NCI-H748 treated with DMSO at 0.1 percent for 48 hours (cell line): ENCODE results near the gene N4BP3.
"Not testable (repeated sequence)": the region's sequence is repeated elsewhere in the genome, so short reads cannot be mapped to it uniquely, and the experiment has no call there.

ENCODE experiments used
- DNase-seq: peaks from one replicate; lab custom pipeline; 2025; lab: John Stamatoyannopoulos, UW

The N4BP3 gene

DNA sequence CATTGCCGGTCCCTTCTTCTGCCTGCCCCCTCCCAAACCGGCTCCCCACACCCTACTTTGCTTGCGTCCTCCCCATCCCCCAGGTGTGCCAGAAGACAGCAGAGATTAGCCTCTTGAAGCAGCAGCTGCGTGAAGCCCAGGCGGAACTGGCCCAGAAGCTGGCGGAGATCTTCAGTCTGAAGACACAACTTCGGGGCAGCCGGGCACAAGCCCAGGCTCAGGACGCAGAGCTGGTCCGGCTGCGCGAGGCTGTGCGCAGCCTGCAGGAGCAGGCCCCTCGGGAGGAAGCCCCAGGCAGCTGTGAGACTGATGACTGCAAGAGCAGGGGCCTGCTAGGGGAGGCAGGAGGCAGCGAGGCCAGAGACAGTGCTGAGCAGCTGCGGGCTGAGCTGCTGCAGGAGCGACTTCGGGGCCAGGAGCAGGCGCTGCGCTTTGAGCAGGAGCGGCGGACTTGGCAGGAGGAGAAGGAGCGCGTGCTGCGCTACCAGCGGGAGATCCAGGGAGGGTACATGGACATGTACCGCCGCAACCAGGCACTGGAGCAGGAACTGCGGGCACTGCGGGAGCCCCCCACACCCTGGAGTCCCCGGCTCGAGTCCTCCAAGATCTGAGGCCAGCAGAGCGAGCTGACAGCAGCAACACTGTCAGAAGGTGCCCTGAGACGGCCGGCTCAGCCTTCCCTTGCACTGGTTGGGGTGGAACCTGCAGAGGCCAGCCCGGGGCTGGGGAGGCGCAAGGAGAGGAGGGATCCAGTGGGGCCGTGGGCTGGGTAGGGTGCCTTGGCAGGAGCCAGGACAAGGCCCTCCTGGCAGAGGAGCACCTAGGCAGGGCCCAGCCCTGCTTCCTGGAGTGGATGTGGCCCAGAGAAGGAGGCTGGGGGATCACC, 8.3 kb downstream of the N4BP3 start:
- DNase-seq = no peak

DNA sequence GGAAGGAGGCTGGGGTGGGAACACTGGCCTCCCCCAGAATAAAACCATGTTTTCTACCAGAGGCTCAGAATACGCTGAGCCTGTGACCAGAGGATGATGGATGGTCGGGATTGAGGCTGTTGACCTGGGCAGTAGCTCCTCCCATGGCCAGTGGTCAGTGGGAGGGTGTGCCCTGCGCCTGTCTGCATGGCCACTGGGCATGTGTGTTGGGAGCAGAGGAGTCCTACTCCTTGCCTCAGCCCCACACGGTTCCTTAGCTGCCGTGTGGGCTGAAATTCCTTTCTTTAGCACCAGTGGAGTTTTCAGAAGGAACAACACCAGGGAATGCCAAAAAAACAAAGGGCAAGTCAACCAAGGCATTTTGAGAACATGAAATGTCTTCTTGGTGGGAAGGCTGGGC, 9.0 kb downstream of the N4BP3 start:
- no peak for DNase-seq

DNA sequence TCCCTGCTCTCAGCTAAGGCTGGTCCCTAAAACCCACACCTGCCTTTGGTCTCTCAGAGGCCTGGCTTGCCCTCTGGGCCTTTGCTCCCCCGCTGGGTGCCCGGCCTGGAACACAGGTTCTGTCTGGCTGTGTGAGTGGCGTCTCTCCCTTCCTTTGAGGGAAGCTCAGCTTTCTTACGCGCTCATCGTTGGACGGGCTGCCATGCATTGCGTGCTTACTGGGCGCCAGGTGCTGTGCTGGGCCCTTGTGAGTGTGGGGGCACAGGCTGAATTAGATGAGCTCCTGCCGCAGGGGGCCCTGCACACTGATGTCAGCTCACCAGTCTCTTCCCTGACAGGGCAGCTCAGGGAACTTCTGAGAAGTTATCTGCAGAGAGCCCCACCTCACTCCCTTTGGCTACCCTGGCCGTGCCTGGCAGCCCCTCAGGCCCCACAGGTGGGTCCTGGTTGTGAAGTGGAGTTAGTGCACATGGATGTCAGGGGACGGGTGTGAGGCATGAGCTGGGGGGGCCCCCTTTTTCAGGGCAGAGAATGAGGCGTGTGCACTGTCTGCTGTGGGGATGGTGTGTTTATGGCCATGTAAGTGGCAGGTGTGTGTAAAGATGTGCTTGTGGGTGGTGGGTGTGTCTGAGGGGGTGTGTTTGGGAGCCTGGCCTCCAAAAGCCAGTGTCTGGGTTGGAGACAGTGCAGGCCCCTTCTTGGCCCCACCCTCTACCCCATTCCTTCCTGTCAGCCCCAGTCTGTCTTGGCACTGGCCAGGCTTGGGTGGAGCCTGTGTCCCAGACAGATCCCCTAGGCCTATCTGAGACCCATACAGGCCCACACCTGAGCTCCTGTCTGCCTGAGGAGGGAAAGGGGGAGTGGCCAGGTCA, 10.0 kb downstream of the N4BP3 start:
- DNase-seq = no peak

DNA sequence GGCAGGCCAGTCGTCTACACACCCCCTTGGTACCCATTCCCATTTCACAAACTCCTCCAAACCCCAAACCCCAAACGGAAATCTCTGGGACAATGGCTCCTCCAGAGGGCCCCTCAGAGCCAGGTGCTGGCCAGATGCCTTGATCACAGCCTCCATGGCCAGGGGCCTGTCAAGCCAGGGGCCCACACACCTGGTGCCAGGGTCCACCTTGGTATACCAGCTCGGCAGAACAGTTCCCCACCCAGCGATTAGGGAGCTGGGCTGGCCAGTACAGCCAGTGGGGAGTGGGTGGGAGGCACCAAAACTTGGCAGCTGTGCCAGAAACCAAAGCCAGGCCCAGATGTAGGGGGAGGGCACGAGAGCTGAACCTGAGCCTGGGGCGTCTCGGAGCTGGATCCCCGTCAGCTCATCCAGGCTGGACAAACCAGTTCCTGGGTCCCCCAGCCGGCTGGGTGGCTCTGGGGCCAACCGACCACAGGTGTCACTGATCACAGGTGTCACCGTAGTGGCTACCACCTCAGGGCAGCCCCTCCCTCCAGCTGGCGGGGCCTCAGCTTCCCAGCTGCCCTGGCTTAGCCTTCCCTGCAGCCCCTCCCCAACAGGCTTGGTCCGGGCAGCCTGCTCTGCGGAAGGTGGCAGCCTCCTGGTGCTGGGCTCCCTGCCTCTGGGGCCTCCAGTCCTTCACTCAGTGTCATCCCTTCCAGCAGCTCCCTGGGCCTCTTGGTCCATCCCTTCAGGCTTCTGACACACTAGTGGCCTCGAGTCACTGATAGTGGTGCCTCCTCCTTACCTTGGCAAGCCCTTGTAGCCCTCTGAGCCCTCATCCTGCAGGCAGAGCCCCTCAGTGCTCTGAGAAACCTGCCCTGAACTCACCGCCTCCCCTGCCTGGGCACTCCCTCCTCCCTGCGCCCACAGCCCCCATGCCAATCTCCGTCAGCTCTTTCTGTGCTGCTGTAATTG, 10.9 kb downstream of the N4BP3 start:
- DNase-seq = no peak

DNA sequence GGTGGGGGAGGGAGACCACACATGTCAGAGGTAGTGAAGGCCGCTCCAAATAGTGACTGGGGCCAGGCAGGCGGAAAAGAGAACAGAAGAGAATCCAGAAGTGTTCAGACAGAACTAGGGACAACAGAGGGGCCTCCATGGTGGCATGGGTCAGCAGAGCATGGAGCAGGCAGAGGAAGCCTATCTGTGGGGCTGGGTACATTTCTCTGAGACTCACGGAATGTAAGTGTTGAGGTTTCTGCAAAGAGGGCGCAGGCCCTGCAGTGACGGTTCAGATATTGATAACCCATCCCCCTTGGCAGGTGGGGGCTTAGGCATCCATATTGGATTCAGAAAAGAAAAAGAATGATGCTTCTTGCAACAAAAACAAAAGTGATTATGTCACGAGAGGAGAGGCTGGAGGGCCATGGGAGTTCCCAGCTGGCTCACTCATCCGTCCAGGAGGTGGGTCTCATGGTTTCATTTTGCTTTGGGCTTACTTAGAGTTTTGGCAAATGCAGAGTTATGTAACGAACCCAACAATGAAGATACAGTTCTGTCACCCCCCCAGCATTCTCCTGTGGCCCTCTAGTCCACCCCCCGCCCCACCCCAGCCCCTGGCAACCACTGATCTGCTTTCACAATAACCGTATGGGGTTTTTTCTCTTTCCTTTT, 12.0 kb downstream of the N4BP3 start:
- no peak for DNase-seq

DNA sequence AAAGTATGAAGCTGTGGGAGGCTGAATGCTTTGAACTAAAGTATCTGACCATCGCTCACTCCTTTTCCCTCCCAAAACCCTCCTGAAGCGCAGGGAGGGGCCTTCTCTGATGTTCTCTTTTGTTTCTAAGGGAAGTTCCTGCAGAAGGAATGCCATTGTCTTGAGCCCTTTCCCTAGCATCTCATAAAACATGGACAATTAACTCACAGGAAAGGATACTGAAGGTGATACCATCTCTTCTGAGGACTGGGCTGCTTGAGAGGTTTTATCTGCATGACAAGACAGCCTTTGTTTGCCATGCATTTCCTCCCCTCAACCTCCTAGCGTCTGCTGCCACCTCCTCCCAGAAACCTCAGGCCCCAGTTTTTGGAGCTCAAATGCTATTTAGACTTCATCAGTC, 13.2 kb downstream of the N4BP3 start:
- no peak for DNase-seq

DNA sequence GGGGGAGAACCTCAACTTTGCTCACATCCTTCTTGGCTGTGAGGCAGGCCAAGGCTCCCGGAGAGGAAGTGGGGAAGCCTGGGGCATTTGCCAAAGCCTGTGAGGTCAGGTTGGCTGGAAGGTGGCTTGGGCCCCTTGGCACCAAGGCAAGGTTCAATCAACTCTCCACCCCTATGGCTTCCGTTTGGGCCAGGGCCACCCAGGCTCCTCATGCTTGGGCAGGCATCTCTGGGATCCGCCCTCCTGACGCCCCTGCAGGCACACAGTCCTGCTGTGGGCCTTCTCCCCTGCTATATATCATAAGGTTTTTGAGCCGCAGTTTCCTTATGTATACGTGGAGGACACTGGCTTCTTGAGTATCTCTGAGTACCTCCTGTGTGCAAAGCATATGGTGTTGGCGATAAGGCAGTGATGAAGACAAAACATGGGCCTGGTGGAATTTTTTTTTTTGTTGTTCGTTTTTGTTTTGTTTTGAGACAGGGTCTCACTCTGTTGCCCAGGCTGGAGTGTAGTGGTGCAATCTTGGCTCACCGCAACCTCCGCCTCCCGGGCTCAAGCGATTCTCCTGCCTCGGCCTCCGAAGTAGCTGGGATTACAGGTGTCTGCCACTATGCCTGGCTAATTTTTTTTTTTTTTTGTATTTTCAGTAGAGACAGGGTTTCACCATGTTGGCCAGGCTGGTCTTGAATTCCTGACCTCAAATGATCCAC, 14.1 kb downstream of the N4BP3 start:
- not testable (repeated sequence) for DNase-seq

DNA sequence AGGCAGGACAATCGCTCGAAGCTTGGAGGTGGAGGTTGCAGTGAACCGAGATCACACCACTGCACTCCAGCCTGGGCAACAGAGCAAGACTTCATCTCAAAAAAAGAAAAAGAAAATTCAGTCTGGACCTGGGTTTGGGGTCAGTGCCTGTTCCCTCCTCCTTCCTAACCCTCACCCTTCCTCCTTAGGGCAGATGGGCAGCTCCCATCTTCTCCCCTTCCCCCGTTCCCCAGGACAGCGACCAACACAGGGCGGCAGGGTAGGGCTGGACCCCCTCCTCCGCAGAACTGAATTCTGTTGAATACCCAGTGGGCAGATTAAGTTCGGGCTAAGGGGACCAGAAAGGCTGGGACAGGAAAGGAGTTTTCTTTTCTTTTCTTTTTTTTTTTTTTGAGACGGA, 16.0 kb downstream of the N4BP3 start:
- no peak for DNase-seq

DNA sequence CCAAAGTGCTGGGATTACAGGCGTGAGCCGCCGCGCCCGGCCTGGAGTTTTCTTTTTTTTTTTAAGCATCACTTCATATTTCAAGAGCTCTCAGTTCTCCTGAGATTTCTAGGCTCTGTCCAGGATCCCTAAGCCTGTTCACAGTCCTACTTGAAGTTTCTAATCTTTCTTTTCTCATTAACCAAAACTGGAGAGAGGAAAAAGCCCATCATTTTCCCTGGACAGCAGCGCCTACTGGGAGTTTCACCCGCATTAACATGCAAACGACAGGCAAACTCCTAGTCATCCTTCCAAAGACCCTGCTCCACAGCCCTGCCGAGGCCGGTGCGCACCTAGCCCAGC, 16.9 kb downstream of the N4BP3 start:
- not testable (repeated sequence) for DNase-seq

DNA sequence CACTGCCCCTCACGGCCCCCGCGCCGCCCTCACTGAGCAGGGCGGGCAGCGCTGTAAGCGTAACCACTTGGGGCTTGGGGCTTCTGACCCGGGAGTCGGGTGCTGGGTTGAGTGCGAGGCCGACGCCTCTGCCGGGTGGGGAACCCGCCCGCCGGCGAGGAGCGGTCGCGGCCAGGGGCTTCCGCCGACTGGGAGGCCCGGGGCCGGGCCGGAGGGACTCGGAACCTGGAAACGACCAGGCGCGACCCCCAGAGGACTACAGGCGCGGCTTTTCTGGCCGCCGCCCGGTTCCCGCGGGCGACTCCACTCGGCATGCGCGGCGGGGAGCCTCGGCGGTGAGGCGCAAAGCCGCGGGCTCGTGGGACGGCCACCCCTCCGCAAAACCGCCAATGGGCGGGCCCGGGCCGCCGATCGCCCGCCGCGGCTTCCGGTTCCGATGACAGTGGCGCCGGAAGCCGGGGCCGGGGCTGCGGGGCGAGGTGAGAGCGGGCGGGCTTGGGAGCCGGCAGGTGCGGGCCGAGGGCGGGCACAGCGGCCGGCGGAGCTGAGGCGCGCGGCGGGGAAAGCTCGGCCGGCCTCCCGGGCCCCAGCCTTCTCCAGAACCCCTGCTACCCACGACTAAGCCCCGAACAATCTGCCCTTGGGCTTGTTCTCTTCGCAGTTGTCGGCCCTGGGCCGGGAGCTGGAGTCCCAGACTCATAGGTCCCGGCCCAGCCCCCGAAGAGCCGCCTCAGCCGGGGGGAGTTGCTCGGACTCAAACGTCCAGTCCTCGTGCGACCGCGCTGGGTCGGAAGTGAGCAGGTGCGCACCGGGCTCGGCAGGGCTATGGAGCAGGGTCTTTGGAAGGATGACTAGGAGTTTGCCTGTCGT, 17.5 kb downstream of the N4BP3 start, which contains the start of gene RMND5B:
Gene RMND5B (plus strand): TSS at position 439 of the 870 bp plus-strand sequence. CDS start 7,106 bp downstream, outside the sequence.
- peak; percentile 41 for DNase-seq

DNA sequence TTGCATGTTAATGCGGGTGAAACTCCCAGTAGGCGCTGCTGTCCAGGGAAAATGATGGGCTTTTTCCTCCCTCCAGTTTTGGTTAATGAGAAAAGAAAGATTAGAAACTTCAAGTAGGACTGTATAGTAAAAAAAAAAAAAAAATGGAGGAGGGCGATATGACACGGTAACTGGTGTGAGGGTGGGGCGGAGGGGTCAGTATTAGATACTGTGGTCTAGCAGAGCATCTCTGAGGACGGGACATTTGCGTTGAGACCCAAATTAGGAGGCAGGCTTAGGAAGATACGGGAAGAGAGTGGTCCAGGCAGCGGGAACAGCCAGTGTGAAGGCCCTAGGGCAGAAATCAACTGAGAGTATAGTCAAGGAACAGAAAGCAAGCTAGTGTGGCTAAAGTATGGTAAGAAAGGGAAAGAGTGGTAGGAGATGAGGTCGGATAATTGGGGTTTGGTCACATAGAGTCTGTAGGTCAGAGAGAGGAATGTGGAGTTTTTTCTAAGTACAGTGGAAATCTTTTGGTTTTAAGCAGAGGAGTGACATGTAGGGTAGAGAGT, 18.2 kb downstream of the N4BP3 start:
- no peak for DNase-seq

DNA sequence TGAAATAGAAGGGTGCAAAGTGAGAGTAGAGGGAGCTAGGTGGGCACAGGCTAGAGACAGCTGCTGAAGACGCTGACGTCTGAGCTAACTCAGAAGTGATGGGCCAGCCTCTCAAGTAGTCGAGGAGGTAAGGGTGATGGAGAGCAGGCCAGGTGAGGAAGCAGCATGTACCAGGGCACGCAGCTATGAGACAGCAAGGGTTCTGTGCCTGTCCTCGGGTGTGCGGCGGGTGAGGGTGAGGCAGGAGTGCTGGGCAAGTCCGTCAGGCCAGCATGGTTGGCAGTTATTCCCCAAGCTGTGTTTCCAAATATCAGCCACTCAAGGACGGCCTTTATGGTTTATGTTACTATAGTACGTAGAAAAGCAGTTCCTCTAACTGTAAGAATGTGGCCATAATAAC, 23.7 kb downstream of the N4BP3 start:
- no peak for DNase-seq

DNA sequence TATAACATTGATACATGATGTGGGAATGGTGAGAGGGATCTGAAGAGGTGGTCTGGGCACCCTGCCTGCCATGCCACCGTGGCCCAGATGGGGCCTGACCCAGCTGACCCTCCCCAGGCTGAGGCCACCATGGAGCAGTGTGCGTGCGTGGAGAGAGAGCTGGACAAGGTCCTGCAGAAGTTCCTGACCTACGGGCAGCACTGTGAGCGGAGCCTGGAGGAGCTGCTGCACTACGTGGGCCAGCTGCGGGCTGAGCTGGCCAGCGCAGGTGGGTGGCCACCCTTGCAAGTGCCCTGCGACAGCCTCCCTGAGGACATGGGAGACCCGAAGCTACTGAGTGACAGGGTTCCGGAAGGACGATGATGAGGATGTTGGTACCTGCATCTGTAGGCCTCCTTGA, 24.7 kb downstream of the N4BP3 start:
- DNase-seq = no peak

DNA sequence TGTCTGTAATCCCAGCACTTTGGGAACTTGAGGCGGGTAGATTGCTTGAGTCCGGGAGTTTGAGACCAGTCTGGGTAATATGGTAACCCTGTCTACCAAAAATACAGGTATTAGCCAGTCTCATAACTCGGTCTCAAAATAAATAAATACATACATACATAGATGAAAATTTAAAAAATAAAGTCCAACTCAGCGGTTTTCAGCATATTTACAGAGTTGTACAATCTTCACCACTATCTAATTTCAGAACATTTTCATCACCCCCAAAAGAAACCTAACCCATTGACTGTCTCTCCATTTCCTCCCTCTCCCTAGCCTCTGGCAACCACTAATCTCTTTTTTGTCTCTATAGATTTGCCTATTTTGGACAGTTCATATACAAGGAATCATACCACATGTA, 28.2 kb downstream of the N4BP3 start:
- no peak for DNase-seq

DNA sequence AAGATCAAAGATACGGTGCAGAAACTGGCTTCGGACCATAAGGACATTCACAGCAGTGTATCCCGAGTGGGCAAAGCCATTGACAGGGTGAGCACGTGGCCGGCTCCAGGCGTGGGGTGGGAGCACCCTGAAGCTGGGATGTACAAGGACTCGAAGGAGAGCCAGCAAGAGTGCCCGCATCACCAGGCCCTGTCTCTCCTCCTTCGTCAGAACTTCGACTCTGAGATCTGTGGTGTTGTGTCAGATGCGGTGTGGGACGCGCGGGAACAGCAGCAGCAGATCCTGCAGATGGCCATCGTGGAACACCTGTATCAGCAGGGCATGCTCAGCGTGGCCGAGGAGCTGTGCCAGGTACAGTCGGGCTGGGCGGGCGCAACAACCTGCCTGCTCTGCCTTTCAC, 29.3 kb downstream of the N4BP3 start:
- DNase-seq = no peak

DNA sequence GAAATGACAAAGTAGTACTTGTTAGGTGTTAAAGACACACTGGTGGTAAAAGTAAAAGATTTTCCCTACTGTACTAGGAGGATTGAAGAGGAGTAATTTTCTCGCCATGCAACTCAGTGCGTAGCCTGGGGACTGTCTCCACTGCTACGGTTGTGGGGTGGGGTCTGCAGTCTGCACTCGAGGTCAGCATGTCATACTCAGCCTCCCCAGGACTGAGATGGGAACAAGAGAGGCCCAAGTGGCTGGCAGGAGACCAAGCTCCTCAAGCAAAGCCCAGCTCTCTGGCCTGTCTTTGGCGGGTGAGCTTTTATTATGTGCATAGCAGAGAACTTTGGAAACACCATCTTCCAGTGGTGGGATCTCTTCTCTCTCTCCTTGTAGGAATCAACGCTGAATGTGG, 29.9 kb downstream of the N4BP3 start:
- no peak for DNase-seq

DNA sequence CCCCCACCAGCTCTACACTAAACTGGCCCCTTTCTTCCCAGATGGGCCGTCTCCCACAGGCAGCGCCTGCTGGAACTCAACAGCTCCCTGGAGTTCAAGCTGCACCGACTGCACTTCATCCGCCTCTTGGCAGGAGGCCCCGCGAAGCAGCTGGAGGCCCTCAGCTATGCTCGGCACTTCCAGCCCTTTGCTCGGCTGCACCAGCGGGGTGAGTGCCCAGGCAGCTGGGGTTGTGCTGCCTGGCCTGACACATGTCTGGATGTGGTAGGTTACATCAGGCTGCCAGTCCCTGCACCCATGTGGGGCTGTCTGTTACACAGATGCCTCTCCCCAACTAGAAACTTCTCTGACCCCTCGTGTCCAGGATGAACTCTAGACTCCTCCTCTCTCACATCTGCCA, 30.6 kb downstream of the N4BP3 start:
- DNase-seq = no peak

DNA sequence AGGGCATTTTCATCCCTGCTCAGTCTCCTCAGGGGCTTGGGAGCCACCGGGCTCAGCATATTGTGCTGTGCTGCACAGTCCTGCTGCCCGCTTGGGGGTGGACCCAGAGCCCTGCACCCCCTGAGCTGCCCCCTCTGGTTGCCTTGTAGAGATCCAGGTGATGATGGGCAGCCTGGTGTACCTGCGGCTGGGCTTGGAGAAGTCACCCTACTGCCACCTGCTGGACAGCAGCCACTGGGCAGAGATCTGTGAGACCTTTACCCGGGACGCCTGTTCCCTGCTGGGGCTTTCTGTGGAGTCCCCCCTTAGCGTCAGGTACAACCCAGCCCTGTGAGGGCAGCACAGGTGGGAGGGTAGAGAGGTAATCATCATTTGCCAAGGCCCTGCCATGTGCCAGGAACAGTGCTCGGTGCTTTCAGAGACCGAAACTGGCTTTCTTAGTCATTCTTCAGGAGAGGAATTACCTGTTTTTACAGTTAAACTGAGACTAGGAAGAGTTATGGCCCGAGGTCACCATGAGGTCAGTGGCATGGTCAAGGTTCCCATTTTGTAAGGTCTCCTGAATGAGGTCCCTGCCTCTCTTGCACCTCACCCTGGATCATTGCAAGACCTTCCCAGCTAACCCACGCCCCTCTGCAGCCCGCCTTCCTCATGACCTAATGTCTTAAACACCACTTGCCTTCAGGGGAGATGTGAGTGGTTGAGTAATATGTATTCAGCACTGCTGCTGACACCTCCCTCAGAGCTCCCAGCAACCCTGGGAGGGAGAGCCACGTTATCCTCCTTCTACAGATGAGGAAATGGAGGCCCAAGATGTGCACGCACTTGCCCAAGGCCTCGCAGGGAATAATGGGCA, 32.9 kb downstream of the N4BP3 start:
- peak; percentile 32 for DNase-seq

DNA sequence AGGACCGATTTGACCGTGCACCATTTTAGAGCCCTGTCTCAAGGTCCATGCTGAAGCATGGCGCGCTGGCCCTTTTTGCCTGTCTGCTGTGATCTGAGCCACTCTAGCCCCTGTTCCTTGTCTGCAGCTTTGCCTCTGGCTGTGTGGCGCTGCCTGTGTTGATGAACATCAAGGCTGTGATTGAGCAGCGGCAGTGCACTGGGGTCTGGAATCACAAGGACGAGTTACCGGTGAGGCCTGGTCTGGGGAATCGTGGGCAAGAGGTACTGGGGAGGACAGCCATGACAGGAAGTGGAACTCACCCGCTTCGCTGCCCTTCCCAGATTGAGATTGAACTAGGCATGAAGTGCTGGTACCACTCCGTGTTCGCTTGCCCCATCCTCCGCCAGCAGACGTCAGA, 34.1 kb downstream of the N4BP3 start:
- DNase-seq = no peak
